HepG2 (cell line): Measurements from ENCODE around the gene KLHL21. TPM values are rescaled to one million over a fixed set of nuclear protein-coding genes. Genes with fewer than 3 reads are reported as not detected.

Experiments used
- FOXA1 ChIP-seq, 2 experiments: fragments of 450-650 bp in 1 of 2; sonication (generic) in 1 of 2; formaldehyde crosslinking in 1 of 2; IDR thresholded peaks; 2 replicates each; pipeline versions ENCODE4 v1.4.0 to v1.6.1; 2016 to 2020; ENCODE audit warnings: missing genetic modification reagents in 1 of 2
- GABPB1 ChIP-seq: IDR thresholded peaks from 2 replicates; pipeline ENCODE4 v1.6.1; 2016; ENCODE audit warnings: mild to moderate bottlenecking, missing genetic modification reagents, moderate library complexity, missing compliant biosample characterization
- HOXA5 ChIP-seq: sonication (generic); formaldehyde crosslinking; IDR thresholded peaks from 2 replicates; pipeline ENCODE4 v1.4.0; 2020; ENCODE audit warnings: missing genetic modification reagents
- KAT8 ChIP-seq: IDR thresholded peaks from 2 replicates; pipeline ENCODE4 v1.6.1; 2016; ENCODE audit warnings: missing genetic modification reagents, missing compliant biosample characterization
- KDM3A ChIP-seq: IDR thresholded peaks from 2 replicates; pipeline ENCODE4 v1.6.1; 2018; ENCODE audit warnings: low read depth, missing compliant biosample characterization
- KMT2B ChIP-seq: IDR thresholded peaks from 2 replicates; pipeline ENCODE4 v1.6.1; 2016; ENCODE audit warnings: missing genetic modification reagents, missing compliant biosample characterization
- RXRB ChIP-seq: IDR thresholded peaks from 2 replicates; pipeline ENCODE4 v1.6.1; 2016; ENCODE audit warnings: borderline replicate concordance, missing genetic modification reagents, missing compliant biosample characterization
- SMAD1 ChIP-seq: sonication (generic); formaldehyde crosslinking; IDR thresholded peaks from 2 replicates; pipeline ENCODE4 v1.4.0; 2020; ENCODE audit warnings: missing genetic modification reagents, low read depth, mild to moderate bottlenecking, borderline replicate concordance
- SRY ChIP-seq: sonication (generic); formaldehyde crosslinking; IDR thresholded peaks from 2 replicates; pipeline ENCODE4 v1.8.0; 2022; ENCODE audit warnings: mild to moderate bottlenecking, missing genetic modification reagents
- ZBTB7B ChIP-seq: sonication (generic); formaldehyde crosslinking; IDR thresholded peaks from 2 replicates; pipeline ENCODE4 v1.4.0; 2020; ENCODE audit warnings: missing genetic modification reagents
- ZNF225 ChIP-seq: sonication (generic); formaldehyde crosslinking; IDR thresholded peaks from 2 replicates; pipeline ENCODE4 v1.4.0; 2020; ENCODE audit warnings: mild to moderate bottlenecking, missing genetic modification reagents
- ZNF282 ChIP-seq: fragments of 450-650 bp; IDR thresholded peaks from 2 replicates; pipeline ENCODE4 v1.6.1; 2018; ENCODE audit not compliant: partially characterized antibody
- ZNF451 ChIP-seq: sonication (generic); formaldehyde crosslinking; IDR thresholded peaks from 2 replicates; pipeline ENCODE4 v1.5.0; 2020; ENCODE audit warnings: mild to moderate bottlenecking, missing genetic modification reagents
- ZNF547 ChIP-seq: sonication (generic); formaldehyde crosslinking; IDR thresholded peaks from 2 replicates; pipeline ENCODE4 v1.5.1; 2020; ENCODE audit warnings: mild to moderate bottlenecking, missing genetic modification reagents
- ZNF589 ChIP-seq: sonication (generic); formaldehyde crosslinking; conservative IDR thresholded peaks from 2 replicates; pipeline ENCODE4 v1.8.0; 2022; ENCODE audit warnings: mild to moderate bottlenecking, moderate library complexity, missing genetic modification reagents
- ZNF724P ChIP-seq: sonication (generic); formaldehyde crosslinking; IDR thresholded peaks from 2 replicates; pipeline ENCODE4 v1.8.0; 2022; ENCODE audit warnings: missing genetic modification reagents, borderline replicate concordance
- ZNF782 ChIP-seq: sonication (generic); formaldehyde crosslinking; IDR thresholded peaks from 2 replicates; pipeline ENCODE4 v1.4.0; 2020; ENCODE audit warnings: missing genetic modification reagents, mild to moderate bottlenecking, borderline replicate concordance
- ZNF816 ChIP-seq: sonication (generic); formaldehyde crosslinking; IDR thresholded peaks from 2 replicates; pipeline ENCODE4 v1.8.0; 2022; ENCODE audit warnings: missing genetic modification reagents, mild to moderate bottlenecking, borderline replicate concordance
- ZNF850 ChIP-seq: sonication (generic); formaldehyde crosslinking; conservative IDR thresholded peaks from 2 replicates; pipeline ENCODE4 v1.9.0; 2021; ENCODE audit warnings: mild to moderate bottlenecking, missing genetic modification reagents
- polyA plus RNA-seq, 8 experiments: library from polyadenylated mRNA; depleted of rRNA in 3 of 8; stranded (reverse) in 7 of 8; unstranded in 1 of 8; fragments of >200 nt; fragmentation: Illumina TruSeq in 4 of 8; extraction: Trizol in 4 of 8; gene quantifications; 2 replicates each; pipeline versions ENCODE4 v1.2.1 to v1.2.3, GENCODE V29; 2011 to 2016; ENCODE audit warnings: low read depth in 4 of 8, missing spikeins in 1 of 8, mixed read lengths in 1 of 8; ENCODE audit not compliant: insufficient read depth in 1 of 8
- total RNA-seq, 5 experiments: library from RNA; depleted of rRNA; stranded (reverse); fragments of >200 nt; fragmentation: Illumina TruSeq; extraction: Trizol; gene quantifications; 2 replicates each; pipeline ENCODE4 v1.2.3, GENCODE V29; 2016; ENCODE audit warnings: low read depth in 1 of 5
- TF ChIP-seq, protein P1 (sequence below): sonication (generic); formaldehyde crosslinking; IDR thresholded peaks from 2 replicates; pipeline ENCODE4 v1.5.1; 2020; ENCODE audit warnings: missing genetic modification reagents, mild to moderate bottlenecking, borderline replicate concordance
- TF ChIP-seq, protein P2 (sequence below): sonication (generic); formaldehyde crosslinking; IDR thresholded peaks from 2 replicates; pipeline ENCODE4 v1.8.0; 2022; ENCODE audit warnings: mild to moderate bottlenecking, missing genetic modification reagents, moderate library complexity
- TF ChIP-seq, protein P3 (sequence below): sonication (generic); formaldehyde crosslinking; conservative IDR thresholded peaks from 2 replicates; pipeline ENCODE4 v1.8.0; 2022; ENCODE audit warnings: low read depth, missing genetic modification reagents

The KLHL21 gene
- total and polyA plus RNA-seq, 2 of the 13 experiments (the other 11 are each of a cell fraction or from before 2014, with no cell fraction given): 14.8 to 25.0 TPM

DNA sequence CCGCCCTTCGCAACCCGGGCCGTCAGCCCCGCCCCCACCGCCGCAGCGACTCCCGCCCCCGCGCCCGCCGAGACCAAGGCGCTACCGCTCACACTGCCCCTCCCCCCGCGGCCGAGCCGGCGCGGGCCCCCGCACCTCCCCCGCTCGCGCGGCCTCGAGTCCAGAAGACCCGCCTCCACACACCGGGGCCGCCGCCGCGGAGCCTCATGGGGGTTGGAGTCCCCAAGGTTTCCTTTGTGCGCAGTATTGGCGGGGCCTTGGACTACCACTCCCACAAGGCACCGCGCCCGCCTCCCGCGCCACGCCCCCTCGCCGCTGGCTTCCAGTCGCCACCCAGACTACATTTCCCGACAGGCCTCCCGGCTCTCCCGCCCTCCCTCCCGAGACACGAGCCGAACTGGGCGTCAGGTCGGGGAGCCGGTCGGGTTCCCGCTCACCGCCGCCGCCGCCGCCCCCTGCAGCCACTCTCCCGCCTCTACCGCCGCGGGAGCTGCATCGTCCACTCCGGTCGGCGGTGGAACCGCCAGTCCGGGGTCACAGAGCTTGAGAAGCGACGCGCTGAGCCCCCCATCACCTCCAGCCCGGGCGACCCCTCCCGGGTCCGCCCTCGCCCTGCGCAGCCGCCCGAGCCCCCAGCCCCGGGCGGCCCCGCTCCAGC lies 10.8 kb upstream of the KLHL21 start, which contains the start of gene PHF13 (continued):
- TF ChIP-seq, protein P1, sequence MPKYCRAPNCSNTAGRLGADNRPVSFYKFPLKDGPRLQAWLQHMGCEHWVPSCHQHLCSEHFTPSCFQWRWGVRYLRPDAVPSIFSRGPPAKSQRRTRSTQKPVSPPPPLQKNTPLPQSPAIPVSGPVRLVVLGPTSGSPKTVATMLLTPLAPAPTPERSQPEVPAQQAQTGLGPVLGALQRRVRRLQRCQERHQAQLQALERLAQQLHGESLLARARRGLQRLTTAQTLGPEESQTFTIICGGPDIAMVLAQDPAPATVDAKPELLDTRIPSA (CRISPR knock-in tag): no peak; the same call in 1 of the 2 replicates
- TF ChIP-seq ZNF547 (no peak; the same call in 1 of the 2 replicates), ZNF589 (no peak), GABPB1 (CRISPR knock-in tag) (peak; percentile 94), ZNF451 (CRISPR knock-in tag) (0 out of 2 replicates have a peak, but pooled peaks have one; percentile 4), ZNF282 (no peak), ZNF782 (CRISPR knock-in tag) (no peak), SRY (CRISPR knock-in tag) (no peak; the same call in 1 of the 2 replicates), FOXA1 (IDR thresholded peaks at IDR 0.05) (no peak), FOXA1 (CRISPR knock-in tag; IDR thresholded peaks at IDR 0.05) (no peak), ZNF724P (CRISPR knock-in tag) (no peak), HOXA5 (peak; percentile 48; the same call in 1 of the 2 replicates), ZNF816 (CRISPR knock-in tag) (no peak), KAT8 (CRISPR knock-in tag) (peak; percentile 35; the same call in 1 of the 2 replicates), RXRB (CRISPR knock-in tag) (peak; percentile 19; the same call in 1 of the 2 replicates), ZNF225 (CRISPR knock-in tag) (no peak), ZBTB7B (peak; percentile 67; the same call in 1 of the 2 replicates), KDM3A (peak; percentile 54), SMAD1 (CRISPR knock-in tag) (no peak), ZNF850 (no peak), KMT2B (CRISPR knock-in tag) (peak; percentile 50; the same call in 1 of the 2 replicates)
- TF ChIP-seq, protein P2, sequence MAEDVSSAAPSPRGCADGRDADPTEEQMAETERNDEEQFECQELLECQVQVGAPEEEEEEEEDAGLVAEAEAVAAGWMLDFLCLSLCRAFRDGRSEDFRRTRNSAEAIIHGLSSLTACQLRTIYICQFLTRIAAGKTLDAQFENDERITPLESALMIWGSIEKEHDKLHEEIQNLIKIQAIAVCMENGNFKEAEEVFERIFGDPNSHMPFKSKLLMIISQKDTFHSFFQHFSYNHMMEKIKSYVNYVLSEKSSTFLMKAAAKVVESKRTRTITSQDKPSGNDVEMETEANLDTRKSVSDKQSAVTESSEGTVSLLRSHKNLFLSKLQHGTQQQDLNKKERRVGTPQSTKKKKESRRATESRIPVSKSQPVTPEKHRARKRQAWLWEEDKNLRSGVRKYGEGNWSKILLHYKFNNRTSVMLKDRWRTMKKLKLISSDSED (CRISPR knock-in tag): no peak
- TF ChIP-seq, protein P3, sequence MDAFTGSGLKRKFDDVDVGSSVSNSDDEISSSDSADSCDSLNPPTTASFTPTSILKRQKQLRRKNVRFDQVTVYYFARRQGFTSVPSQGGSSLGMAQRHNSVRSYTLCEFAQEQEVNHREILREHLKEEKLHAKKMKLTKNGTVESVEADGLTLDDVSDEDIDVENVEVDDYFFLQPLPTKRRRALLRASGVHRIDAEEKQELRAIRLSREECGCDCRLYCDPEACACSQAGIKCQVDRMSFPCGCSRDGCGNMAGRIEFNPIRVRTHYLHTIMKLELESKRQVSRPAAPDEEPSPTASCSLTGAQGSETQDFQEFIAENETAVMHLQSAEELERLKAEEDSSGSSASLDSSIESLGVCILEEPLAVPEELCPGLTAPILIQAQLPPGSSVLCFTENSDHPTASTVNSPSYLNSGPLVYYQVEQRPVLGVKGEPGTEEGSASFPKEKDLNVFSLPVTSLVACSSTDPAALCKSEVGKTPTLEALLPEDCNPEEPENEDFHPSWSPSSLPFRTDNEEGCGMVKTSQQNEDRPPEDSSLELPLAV (CRISPR knock-in tag): no peak
